Loucy (cell line): Measurements from ENCODE around the gene DTNB.

Experiments used
- H2AFZ ChIP-seq: fragments of 200-600 bp; sonication (generic); 2 replicates; pipeline ENCODE4 v1.6.0; 2016; ENCODE audit warnings: antibody characterized with exemption, mild to moderate bottlenecking, low read length, moderate library complexity
- H3F3A ChIP-seq: fragments of 200-600 bp; 2 replicates; pipeline ENCODE4 v1.6.0; 2016; ENCODE audit warnings: antibody characterized with exemption, low read depth, mild to moderate bottlenecking
- H3K27me3 ChIP-seq: fragments of 200-600 bp; sonication (generic); 2 replicates; pipeline ENCODE4 v1.6.1; 2014; ENCODE audit warnings: low read length, mild to moderate bottlenecking; ENCODE audit not compliant: insufficient read depth, poor library complexity, severe bottlenecking
- H3K36me3 ChIP-seq: fragments of 200-600 bp; sonication (generic); 2 replicates; pipeline ENCODE4 v1.6.1; 2016; ENCODE audit warnings: low read length; ENCODE audit not compliant: insufficient read depth
- H3K4me1 ChIP-seq: fragments of 200-600 bp; sonication (generic); 2 replicates; pipeline ENCODE4 v1.5.1; 2014; ENCODE audit warnings: low read length, mild to moderate bottlenecking; ENCODE audit not compliant: insufficient read depth, poor library complexity, severe bottlenecking
- H3K4me2 ChIP-seq: fragments of 200-600 bp; sonication (generic); 2 replicates; pipeline ENCODE4 v1.6.0; 2014; ENCODE audit warnings: antibody characterized with exemption, low read length, low read depth, mild to moderate bottlenecking; ENCODE audit not compliant: poor library complexity, severe bottlenecking
- H3K4me3 ChIP-seq: fragments of 200-600 bp; sonication (generic); 2 replicates; pipeline ENCODE4 v1.5.1; 2014; ENCODE audit warnings: low read length, mild to moderate bottlenecking, mixed read lengths; ENCODE audit not compliant: poor library complexity, severe bottlenecking
- H3K79me2 ChIP-seq: fragments of 200-600 bp; sonication (generic); 2 replicates; pipeline ENCODE4 v1.6.1; 2014; ENCODE audit warnings: low read length; ENCODE audit not compliant: insufficient read depth
- H3K9ac ChIP-seq: fragments of 200-600 bp; sonication (generic); 2 replicates; pipeline ENCODE4 v1.6.0; 2014; ENCODE audit warnings: mild to moderate bottlenecking, low read depth, low read length, moderate library complexity; ENCODE audit not compliant: poor library complexity, severe bottlenecking
- H3K9me2 ChIP-seq: fragments of 200-600 bp; sonication (generic); replicated peaks from 2 replicates; pipeline ENCODE4 v1.6.1; 2016; ENCODE audit warnings: low read depth, low read length, mixed read lengths
- H3K9me3 ChIP-seq: fragments of 200-600 bp; sonication (generic); 2 replicates; pipeline ENCODE4 v1.6.1; 2014; ENCODE audit warnings: mild to moderate bottlenecking, antibody characterized with exemption, low read length, low read depth; ENCODE audit not compliant: insufficient read depth
- H4K20me1 ChIP-seq: fragments of 200-600 bp; sonication (generic); 2 replicates; pipeline ENCODE4 v1.6.0; 2014; ENCODE audit warnings: antibody characterized with exemption, low read length, mild to moderate bottlenecking; ENCODE audit not compliant: insufficient read depth, poor library complexity, severe bottlenecking
- EZH2phosphoT487 ChIP-seq: fragments of 200-600 bp; IDR thresholded peaks from 2 replicates; pipeline ENCODE4 v1.6.1; 2018; ENCODE audit warnings: antibody characterized with exemption, mild to moderate bottlenecking, moderate library complexity, borderline replicate concordance
- TF ChIP-seq, protein P1 (sequence below): fragments of 200-600 bp; sonication (generic); conservative IDR thresholded peaks from 2 replicates; pipeline ENCODE4 v1.5.1; 2014; ENCODE audit warnings: mild to moderate bottlenecking, antibody characterized with exemption, low read length

DTNB gene

DNA sequence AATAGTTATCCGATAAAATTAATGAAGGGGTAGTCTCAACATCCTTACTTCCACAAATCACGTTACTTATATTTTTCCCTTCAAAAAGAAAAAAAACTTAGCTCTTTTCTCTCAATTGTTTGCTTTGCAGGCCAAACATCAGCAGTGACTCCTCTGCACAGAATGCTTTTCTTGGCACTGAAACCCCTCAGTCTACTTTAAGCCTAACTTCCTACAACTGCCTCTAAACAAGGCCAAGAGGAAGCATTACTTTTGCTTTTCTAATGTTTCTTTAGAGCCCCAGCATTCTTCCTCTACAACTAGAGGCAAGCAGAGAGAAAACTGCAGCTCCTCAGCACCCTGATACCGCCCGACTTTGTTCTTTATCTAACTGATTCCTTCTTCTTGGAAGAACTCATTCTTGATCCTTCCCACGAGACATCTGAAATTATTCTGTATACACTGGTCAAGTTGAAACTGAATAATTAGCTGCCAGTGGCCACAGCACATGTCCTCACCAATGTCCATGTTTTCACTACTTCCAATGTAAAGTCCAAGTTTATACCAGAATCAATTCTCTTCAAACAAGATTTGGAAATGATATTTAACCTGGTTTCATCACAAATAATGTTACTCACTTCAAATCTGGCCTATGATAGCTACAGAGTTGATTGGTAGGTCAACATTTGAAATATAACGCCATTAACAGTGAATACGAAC is 55.3 kb downstream of the DTNB start:
- H3F3A ChIP-seq = no peaks in the 10 kb centered on the region
- no peaks in the 10 kb centered on the region for H3K4me1 ChIP-seq
- peaks cover 4% of the 10 kb centered on the region; the same call in 1 of the 2 replicates for H3K36me3 ChIP-seq
- H3K9me3 ChIP-seq = no peaks in the 10 kb centered on the region
- H3K4me2 ChIP-seq = no peak overlapping the region
- no peaks in the 10 kb centered on the region for H3K9me2 ChIP-seq
- no peaks in the 10 kb centered on the region for H4K20me1 ChIP-seq
- H3K27me3 ChIP-seq = no peaks in the 10 kb centered on the region
- no peaks in the 10 kb centered on the region for H3K79me2 ChIP-seq
- H3K9ac ChIP-seq = no peak overlapping the region
- no peak overlapping the region for H2AFZ ChIP-seq
- no peak for TF ChIP-seq EZH2phosphoT487
- TF ChIP-seq, protein P1, sequence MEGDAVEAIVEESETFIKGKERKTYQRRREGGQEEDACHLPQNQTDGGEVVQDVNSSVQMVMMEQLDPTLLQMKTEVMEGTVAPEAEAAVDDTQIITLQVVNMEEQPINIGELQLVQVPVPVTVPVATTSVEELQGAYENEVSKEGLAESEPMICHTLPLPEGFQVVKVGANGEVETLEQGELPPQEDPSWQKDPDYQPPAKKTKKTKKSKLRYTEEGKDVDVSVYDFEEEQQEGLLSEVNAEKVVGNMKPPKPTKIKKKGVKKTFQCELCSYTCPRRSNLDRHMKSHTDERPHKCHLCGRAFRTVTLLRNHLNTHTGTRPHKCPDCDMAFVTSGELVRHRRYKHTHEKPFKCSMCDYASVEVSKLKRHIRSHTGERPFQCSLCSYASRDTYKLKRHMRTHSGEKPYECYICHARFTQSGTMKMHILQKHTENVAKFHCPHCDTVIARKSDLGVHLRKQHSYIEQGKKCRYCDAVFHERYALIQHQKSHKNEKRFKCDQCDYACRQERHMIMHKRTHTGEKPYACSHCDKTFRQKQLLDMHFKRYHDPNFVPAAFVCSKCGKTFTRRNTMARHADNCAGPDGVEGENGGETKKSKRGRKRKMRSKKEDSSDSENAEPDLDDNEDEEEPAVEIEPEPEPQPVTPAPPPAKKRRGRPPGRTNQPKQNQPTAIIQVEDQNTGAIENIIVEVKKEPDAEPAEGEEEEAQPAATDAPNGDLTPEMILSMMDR = no peak
- H3K4me3 ChIP-seq = no peak overlapping the region

GRCh38 chr2:25615920-25616319 is 57.5 kb downstream of the DTNB start:
- Histone ChIP-seq H2AFZ (no peak overlapping the region), H3K4me1 (no peaks in the 10 kb centered on the region), H3K4me2 (no peak overlapping the region), H3F3A (no peaks in the 10 kb centered on the region), H3K9me2 (no peaks in the 10 kb centered on the region), H3K4me3 (no peak overlapping the region), H3K79me2 (no peaks in the 10 kb centered on the region), H4K20me1 (no peaks in the 10 kb centered on the region), H3K9ac (no peak overlapping the region), H3K27me3 (no peaks in the 10 kb centered on the region), H3K36me3 (peaks cover 4% of the 10 kb centered on the region; the same call in 1 of the 2 replicates), H3K9me3 (no peaks in the 10 kb centered on the region)
- TF ChIP-seq, protein P1 = no peak
- no peak for TF ChIP-seq EZH2phosphoT487

GRCh38 chr2:25615386-25615785 is 58.0 kb downstream of the DTNB start:
- H3K79me2 ChIP-seq = no peaks in the 10 kb centered on the region
- H3K36me3 ChIP-seq = peaks cover 4% of the 10 kb centered on the region; the same call in 1 of the 2 replicates
- no peak overlapping the region for H3K9ac ChIP-seq
- no peaks in the 10 kb centered on the region for H4K20me1 ChIP-seq
- H3F3A ChIP-seq = no peaks in the 10 kb centered on the region
- H2AFZ ChIP-seq = no peak overlapping the region
- no peaks in the 10 kb centered on the region for H3K9me2 ChIP-seq
- no peaks in the 10 kb centered on the region for H3K4me1 ChIP-seq
- no peak overlapping the region for H3K4me2 ChIP-seq
- H3K27me3 ChIP-seq = no peaks in the 10 kb centered on the region
- H3K9me3 ChIP-seq = no peaks in the 10 kb centered on the region
- H3K4me3 ChIP-seq = no peak overlapping the region
- TF ChIP-seq EZH2phosphoT487 = no peak
- TF ChIP-seq, protein P1 = no peak
